OCI-M2 (cell line): ENCODE data around the gene KCND3.

ENCODE experiments used
- DNase-seq: peaks from one replicate; lab custom pipeline; 2025; ENCODE audit not compliant: unreplicated experiment; lab: John Stamatoyannopoulos, UW

KCND3 gene

DNA sequence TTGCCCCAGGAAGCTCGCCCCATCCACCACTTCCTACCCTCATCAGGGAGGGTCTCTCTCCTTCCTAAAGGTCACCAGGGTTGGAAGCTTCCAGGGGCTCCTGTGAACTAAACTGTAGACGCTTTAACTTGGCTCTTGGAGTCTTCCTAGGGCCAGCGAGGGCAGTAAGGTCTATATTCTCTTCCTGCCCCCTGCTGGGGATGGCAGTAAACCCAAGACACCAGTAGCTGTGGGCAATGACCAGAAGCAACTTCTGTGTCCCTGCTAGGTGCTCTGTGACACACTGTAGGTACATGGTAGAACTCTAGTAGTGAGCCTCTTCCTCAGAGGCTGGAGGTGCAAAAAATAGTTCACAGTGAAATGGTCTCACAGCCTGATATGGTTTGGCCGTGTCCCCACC lies 30.0 kb downstream of the KCND3 start:
- DNase-seq, result no peak

DNA sequence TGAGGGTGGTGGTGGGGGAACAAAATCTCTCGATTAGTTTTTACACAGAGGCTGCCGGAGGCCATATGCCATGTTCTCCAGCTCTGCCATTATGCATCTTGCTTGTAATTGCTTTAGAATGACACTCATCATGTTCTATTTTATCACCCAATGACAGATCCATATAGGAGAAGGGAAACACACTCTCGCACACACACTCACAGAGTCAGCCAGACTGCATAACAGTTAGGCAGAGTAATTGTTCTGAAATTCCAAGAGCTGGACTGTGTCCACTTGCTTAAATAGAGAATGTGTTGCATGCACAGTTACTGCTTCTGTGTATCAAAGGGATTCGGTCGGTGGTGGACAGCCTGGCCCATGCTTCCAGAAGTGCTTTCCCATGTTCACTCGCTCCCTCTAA lies 30.6 kb downstream of the KCND3 start:
- DNase-seq, result no peak

DNA sequence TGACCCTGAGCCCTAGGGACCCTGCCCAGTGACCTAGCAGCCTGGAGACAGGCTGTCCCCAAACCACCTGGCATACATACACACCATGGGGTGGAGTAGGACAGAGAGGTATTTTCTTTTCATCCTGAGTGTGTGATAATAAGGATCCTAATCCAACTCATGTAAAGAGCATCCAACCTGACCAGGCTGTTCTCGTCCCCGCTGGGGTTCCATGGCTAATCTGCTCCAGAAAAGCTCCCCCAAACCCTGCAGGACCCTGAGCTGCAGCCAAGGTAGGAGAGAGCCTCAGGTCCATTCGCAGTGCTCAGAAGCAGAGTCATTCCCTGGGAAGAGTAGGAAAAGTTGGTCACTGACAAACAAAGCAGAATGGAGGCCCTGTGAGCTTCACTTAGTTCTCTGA lies 31.4 kb downstream of the KCND3 start:
- no peak for DNase-seq

DNA sequence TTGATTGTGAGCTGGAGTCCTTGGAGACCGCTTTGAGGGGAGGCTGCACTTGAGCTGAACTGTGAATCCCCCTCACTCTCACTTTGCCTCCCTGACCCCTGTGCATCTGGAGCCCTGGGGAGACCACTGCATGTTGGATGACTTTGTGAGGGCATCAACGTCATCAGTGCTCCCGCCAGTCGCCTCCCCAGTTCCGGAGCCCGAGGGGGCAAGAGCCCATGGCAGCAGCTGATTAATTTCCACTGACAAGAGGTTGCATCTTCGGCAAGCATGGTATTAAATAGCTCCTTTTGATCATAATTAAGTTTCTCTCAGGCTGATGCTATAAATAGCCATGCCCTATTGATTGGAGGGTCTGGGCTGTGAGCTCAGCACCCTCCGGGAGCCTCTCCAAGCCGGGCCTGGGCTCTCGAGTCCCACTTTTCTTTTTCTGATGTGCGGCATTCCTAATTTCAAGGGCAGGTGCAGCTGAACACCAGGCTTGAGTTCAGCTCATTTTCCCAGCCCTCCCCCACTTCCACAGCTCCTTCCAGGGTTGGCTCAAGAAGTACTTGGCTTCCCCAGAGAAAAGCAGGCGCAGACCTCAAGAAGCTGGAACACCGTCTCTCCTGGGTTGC lies 33.2 kb downstream of the KCND3 start:
- DNase-seq, result no peak

DNA sequence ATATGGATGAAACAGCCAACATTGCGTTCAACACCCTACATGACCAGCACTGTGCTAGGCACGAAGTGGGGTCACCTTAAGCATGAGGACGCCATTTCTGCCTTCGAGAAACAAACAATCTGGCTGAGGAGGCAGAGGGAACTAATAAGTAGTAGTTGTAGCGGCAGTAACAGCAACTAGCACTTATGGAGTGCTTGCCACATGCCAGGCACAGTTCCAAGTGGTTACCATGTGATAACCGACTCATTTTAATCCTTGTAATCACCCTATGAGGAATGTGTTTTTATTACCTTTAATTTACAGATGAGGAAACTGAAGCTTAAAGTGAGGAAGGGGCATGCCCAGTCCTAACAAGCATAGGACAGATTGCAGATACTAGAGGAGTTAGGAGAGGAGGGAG lies 33.7 kb downstream of the KCND3 start:
- DNase-seq, result no peak

DNA sequence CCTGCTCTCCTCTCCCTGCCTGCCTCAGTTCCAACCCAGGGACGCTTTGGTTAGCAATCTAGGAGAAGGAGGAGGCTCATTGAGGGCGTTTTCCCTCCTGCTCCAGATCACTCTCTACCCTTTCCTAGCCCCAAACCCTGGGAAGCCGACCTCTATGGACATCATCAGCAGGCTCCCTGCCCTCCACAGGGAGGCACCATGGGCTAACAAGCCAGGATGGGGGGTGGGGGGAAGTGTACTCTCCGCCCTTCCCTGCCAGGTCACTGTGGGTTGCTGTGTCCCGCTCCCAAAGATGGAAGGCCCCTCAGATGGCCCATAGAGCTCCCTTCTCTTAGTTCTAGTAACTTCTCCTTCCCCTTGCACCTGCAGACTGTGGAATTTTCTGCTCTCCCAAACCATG lies 35.7 kb downstream of the KCND3 start:
- no peak for DNase-seq

DNA sequence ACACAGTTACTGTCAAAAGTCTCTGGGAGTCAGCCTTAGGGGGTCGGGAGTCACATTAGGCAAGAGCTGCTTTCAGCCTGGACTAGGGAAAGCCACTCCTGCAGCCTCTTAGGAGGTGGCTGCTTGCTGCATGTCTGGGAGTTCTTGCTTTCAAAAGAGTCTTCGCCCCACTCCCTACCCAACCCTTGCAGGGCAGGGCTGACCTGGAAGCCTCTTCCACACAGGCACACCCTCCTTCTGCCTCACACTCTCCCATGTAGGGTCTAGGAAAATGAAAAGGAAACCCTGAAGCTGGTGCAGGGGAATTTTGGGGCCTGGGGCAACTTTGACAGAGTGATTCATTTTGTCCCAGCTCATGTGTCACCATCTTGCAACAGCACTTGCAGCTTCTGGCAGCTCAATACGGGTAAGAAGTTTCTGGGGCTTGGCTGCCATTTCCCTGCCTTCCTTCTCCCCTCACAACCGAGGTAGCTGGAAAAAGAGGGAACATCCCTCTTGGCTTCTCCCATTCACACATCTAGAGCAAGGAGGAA lies 37.3 kb downstream of the KCND3 start:
- DNase-seq, result no peak

DNA sequence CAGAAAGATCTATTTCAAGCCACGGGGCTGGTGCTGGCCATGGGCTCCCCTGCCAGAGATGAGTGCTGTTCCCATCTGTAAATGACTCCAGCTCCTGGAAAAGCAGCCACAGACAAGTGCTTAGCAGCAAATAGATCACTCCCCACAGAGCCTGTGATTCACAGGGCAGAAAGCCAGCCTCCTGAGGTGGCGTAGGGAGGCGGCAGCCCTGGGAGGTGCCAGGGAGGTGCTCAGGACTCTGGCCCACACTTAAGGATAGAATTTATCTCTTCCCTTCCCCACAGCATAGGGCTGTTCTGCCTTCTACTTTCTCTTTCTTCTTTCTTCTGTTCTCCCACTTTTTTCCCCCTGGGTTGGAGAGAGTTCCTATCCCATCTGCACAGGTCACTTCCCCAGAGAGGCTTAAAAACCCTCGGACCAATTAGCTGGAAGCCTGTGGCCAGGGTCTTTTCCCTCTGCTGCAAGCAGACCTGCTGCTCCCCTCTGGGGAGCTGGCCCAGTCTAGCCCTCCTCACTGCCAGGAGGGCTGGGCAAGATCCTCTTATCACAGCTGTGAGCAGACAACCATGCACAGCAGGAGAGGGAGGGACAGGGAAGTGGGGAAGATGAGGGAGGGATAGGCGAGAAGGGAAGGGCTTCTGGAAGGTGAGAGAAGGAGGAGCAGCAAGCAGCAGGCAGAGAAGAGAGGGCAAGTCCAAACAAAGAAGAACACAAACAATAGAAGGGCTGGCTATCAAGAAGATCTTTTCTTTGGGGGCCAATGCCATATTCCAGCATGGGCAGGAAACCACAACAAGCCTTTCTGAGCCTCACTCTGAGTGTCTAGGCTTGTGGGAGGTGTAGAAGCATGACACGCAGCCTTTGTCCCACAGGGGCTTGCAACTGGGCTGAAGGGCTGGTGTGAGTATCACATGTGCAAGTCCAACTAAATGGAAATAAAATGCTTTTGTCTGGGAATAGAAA lies 41.0 kb downstream of the KCND3 start:
- no peak for DNase-seq

DNA sequence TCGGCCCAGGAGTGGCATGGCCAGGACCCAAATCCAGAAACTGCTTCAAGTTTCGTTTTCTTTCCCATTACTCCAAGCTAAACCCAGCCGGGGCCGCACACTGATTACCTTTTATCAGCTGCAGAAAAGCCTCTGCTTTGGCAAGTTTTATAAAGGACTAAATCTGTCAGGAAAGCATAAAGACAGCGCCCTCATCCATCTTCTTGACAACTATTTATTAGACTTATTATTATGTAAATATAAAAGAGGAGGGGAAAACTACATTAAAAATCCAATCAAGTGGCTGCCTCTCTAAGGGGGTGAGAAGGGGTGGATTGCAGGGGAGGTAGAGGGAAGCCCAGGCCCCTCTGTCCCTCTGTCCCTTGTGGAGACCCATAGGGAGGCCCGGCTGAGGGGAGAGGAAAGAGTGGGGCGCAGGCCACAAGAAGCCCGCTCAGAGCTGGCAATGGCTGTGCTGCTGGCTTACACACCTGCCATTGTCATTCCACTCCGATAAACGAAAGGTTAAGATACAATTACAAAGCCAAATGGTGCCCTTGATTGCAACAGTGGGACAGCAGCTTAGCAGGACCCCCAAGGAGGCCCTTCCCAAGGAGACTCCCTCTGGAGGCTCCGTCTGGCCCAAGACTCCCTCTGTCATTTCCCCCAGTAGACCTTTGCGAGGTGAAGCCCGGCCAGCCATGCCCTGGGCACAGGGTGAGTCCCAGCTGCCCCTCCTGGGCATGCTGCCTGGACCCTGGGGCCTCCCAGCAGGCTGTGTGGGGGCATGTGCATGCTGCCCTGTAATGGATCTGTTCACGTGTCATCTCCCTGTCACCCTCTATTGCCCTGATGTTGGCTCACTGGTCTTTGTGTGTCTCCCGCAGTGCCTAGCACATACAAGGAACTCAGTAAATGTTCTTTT lies 45.4 kb downstream of the KCND3 start:
- no peak for DNase-seq

DNA sequence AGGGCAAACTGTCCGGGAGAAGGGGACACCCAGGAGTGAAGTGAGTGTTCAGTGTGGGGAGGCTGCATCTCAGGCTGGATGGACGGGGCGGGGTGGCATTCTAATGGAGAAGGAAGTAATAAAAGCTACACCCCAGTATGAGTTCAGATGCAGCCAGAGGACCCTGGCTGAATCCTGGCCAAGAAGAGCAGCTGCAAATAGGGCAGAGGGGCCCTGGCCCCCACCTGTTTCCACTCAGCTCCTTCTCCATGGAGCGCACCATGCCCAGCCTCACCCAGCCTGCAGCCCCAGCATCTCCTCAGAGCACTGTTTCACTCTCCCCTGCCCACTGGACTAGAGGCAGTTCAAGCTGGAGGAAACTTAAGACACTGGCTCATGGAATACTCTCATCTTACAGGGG lies 46.4 kb downstream of the KCND3 start:
- no peak for DNase-seq

DNA sequence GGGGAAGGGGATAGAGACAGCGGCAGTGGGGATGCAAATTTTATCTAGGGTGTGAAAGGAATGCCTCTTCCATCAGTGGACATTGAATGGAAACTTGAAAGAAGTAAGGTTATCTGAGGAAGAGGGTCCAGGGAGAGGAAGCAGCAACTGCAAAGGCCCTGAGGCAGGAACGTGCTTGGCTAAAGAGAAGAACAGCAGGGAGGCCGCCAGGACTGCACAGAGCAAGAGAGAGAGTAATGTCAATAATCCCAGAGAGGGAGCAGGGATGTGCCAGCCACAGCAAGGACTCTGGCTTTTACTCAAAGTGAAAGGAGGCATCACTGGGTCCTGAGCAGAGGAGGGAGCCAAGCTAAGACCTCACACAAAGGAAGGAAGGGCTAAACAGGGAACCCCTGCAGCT lies 50.9 kb downstream of the KCND3 start:
- no peak for DNase-seq

DNA sequence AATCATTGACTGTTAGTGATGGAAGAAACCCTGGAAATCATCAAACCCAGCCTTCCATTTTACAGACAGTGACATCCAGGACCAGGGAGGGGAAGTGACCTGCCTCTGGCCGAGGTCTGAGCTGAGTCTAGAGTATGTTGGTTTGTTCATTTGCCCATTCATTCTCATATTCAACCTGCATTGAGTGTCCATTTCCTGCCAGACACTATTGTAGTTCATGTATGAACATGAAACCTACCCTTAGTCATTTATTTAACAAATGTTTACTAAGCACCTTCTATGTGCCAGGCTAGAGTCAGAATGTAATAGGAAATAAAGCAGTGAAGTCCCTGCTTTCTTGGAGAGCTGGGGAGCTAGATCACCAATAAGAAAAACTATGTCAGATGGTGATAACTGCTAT lies 51.3 kb downstream of the KCND3 start:
- DNase-seq, result no peak

DNA sequence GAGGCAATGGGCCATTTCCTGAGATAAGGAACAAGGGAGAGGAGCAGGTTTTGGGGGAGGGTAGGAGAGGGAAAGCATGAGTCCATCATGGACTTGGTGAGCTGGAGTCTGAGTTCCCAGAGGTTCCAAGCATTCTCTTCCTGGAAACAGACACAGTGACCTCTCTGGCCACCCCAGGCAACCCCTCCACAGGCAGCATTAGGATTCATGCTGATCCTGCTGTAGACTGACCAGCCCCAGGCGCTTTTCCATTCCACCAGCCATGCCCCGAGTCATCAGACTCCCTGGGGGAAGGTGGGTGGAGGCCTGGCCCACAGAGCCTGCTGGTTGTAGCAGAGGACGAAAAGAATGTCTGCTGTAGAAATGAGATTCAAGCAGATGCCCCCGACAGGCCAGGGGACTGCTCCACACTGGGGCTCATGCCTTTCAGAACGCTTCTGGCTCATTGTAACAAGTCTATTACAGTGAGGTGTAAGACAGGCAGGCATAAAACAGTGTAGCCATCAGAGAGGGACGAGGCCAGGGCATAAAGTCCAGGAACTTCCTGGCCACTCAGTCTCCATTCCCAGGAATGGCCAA lies 52.2 kb downstream of the KCND3 start:
- no peak for DNase-seq

DNA sequence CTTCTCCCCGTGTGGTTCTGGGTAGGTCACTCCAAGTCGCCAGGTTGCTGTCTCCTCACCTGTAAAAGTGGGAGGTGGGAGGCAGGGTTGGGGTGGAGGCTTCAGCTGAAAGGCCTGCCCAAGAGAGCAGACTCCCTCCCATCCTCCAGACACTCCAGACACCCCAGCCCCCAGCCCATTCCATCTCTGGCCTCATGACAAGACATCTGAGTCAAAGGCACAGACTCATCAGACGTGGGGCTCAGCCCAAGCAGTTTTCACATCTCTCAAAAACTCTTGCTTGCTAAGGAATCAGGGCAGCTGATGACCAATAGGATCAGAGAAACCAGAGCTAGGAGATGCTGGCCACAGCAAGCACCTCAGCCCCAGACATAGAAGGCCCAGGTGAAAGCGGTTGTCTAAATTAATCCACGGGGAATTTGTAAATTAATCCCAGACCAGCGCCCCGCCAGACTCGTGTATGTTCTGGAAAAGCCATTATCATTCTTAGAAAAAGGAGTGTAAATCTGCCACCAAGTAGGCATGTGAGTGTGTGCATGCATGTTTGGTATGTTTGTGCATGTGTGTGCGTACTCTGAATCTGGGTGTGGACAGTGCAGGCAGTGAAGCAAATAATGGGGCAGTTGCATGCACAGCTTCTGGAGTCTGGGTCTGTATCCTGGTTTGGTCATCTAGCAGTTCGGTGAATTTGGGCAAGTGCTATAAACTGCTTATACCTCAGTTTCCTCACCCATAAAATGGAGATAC lies 55.2 kb downstream of the KCND3 start:
- DNase-seq, result no peak

DNA sequence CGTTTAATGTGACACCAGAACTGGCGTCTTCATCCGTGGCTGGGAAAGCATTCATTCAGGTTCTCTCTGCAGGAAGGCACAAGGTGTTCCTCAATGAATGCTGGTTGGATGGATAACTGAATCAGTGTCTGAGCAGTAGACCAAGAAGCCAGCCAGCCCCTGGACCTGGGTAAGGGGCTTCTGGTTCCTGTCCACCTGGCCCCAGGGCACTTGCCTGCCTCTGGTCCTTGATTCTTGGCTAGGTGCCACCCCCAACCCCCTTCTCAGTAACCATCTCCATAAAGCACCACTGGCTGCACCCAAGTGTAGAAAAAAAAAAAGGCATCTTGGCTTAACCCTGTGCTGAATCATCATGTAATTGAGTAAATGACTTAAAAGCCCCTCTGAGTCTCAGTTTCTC lies 59.1 kb downstream of the KCND3 start:
- no peak for DNase-seq

DNA sequence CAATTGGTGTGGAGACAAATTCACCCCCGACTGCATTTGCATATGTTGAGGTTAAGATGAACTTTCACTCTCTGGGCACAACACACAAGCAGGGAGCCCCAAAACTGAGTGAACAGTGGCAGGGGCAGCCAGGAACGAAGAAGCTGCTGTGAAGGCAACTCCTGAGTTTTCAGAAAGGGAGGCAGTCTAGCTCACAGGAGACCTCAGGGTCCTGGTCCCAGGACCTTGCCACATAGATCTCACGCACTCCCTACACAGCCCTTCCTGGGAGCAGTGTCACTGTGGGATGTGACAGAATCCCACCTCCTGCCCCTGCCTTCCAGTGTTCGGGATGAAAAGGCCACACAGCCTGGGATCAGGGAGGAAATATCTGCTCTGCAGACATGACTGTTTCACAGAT lies 60.9 kb downstream of the KCND3 start:
- DNase-seq, result no peak

DNA sequence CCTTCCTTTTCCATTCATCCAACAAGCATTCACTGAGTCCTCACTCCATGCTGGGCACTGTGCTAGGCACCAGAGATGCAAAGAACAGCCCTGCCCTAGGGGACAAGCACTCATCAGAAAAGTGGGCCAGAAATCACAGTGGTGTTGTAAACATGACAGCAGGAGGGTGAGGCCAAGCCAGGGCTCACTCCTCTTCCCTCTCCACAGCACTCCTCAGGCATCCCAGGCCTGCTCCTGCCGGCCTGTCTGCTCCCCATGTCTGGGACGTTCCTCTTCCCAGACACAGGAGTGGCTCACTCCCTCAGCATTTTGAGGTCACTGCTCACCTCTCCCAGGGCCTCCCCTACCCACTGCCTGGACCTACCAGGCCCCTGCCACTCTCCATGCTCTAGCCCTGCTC lies 61.8 kb downstream of the KCND3 start:
- DNase-seq, result no peak

DNA sequence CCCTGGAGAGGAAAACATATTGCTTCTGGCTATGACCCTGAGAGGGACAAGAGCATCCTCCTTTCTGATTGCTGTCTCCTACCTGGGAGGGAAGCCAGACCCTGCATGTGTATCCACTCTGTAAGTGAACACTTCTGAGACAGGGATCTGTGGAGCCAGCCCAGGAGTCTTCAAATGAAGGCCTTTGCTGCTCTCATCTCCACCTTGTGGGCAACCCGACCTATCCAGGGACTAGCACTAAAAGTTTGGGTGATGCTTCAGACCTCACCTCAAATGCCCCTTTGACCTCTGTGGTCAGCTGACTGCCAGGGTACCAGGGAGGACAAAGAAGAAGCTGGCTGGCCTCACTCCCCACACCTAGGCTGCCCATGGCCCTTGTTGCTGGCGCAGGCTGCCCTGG lies 64.7 kb downstream of the KCND3 start:
- DNase-seq, result no peak

DNA sequence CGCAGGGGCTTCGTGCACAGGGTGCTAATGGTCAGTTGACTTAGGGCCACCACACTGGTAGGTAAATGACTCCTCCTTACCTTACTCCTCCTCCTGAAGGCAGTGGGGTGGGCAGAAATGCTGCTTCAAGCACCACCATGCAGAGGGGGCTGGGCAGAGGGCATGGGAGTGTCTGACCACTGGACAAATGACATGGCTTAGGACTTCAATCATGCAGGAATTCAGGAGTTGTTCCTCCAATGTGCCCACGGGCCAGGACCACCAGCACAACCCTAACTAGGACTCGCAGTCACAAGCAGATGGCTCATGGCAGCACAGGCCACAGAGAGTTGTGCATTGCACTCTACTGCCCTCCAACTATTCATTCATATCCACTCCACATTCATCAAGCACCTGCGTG lies 65.7 kb downstream of the KCND3 start:
- DNase-seq, result no peak

DNA sequence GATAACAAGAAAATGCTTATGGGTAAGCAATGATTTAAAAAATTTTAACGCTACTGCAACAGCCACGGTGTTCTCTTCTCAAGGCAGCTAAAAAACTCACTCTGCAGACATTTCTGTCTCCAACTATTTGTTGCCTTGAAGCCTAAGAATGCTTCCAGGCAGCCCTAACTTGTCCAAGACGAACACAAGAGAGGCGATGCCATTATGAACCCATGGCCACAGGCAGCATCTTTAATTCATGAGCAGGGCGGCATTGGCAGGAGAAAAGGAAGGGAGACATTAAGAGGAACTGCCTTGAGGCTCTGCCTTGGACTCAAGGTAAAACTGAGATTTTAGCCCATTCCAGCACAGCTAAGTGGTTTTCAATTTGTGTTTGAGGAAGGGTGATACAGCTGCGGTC lies 67.5 kb downstream of the KCND3 start:
- no peak for DNase-seq
